OCI-M2 (cell line): ENCODE measurements around the gene SLC5A5.

Source experiments
- DNase-seq: peaks from one replicate; lab custom pipeline; 2025; ENCODE audit not compliant: unreplicated experiment; lab: John Stamatoyannopoulos, UW

Gene SLC5A5

DNA sequence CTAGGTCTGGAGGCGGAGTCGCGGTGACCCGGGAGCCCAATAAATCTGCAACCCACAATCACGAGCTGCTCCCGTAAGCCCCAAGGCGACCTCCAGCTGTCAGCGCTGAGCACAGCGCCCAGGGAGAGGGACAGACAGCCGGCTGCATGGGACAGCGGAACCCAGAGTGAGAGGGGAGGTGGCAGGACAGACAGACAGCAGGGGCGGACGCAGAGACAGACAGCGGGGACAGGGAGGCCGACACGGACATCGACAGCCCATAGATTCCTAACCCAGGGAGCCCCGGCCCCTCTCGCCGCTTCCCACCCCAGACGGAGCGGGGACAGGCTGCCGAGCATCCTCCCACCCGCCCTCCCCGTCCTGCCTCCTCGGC, at the start of gene SLC5A5:
Gene SLC5A5 (plus strand): TSS at position 68 of the 373 bp plus-strand sequence. CDS start 375 bp downstream, outside the sequence.
- DNase-seq: no peak

GRCh38 chr19:17824339-17824738, 47.4 kb upstream of the SLC5A5 start:
- no peak for DNase-seq

DNA sequence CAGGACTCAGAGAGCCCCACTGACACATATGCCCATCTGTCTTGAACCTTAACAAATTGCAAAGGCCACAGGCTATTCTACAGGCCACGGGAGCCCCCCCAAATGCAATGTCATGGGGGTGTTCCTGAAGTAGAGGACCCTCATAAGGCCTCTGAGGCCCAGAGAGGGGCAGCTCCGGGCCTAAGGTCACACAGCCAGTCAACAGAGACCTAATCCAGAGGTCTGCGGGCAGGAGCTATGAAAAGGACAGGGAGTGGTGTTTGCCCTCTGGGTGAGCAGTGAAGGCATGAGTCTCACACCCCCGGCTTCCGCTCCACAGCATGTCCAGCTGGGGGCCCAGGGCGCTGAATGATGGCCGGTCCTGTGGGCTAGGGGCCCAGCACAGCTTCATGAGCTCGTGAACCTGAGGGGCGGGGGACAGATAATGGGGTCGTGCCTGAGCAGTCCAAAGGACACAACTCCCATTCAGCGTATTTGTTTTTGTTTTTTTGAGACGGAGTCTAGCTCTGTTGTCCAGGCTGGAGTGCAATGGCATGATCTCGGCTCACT, 45.2 kb upstream of the SLC5A5 start:
- DNase-seq: no peak

DNA sequence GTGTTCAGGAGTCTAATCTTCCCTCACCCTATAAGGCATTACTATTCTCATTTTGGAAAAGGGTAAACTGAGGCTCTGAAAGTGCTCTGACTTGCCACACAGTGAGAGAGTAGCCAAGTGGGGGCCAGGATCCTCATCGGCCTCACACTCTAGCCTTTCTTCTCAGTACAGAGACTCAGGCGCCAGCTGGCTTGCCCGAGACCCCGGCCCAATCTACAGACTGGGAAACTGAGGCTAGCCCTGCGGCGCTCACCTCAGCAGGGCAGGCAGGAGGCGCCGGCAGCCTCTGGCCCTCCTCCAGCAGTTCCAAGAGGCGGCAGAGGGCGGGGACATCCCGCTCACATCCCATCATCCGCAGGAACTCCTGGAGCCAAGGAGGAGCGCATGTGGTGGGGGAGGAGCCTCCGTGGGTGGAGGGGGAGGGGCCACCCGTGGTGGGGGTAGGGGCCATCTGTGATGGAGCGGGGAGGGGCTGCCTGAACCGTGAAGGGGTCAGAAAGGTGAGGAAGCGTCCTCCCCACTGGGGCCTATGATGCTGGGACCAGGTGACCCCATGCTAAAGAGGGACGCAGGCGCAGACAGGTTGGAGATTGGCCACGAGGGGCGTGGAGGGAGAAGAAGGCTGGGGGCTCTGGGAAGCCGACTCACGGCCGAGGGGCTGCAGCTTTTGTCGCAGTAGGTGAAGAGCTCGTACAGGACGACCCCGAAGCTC, 41.7 kb upstream of the SLC5A5 start:
- no peak for DNase-seq

GRCh38 chr19:17830567-17831418, 41.0 kb upstream of the SLC5A5 start:
- DNase-seq: no peak

- no peak for DNase-seq
Measured at GRCh38 chr19:17831419-17831888, 40.3 kb upstream of the SLC5A5 start.

GRCh38 chr19:17832443-17833208, 39.1 kb upstream of the SLC5A5 start:
- no peak for DNase-seq

GRCh38 chr19:17834350-17835181, 37.2 kb upstream of the SLC5A5 start:
- no peak for DNase-seq

GRCh38 chr19:17835182-17836006, 36.4 kb upstream of the SLC5A5 start:
- no peak for DNase-seq

DNA sequence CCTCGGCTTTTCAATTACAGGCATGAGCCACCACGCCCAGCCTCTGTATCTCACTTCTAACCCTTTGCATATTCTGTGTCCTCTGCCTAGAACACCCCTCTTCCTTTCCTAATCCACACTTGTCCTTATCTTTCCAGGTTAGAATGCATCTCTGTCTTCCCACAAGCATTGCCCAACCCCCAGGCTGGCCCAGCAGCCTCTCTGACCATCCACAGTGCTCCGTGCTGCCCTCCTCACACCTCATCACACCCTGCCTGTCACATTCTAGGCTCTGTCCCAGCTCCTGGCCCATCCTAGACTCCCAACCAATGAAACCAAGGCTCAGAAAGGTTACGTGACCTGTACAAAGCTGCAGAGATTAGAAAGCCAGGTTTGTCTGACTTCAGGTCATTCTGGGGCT, 35.2 kb upstream of the SLC5A5 start:
- no peak for DNase-seq

GRCh38 chr19:17837972-17838371, 33.8 kb upstream of the SLC5A5 start:
- no peak for DNase-seq

GRCh38 chr19:17840019-17840418, 31.7 kb upstream of the SLC5A5 start:
- no peak for DNase-seq

GRCh38 chr19:17841371-17841809, 30.4 kb upstream of the SLC5A5 start:
- no peak for DNase-seq

DNA sequence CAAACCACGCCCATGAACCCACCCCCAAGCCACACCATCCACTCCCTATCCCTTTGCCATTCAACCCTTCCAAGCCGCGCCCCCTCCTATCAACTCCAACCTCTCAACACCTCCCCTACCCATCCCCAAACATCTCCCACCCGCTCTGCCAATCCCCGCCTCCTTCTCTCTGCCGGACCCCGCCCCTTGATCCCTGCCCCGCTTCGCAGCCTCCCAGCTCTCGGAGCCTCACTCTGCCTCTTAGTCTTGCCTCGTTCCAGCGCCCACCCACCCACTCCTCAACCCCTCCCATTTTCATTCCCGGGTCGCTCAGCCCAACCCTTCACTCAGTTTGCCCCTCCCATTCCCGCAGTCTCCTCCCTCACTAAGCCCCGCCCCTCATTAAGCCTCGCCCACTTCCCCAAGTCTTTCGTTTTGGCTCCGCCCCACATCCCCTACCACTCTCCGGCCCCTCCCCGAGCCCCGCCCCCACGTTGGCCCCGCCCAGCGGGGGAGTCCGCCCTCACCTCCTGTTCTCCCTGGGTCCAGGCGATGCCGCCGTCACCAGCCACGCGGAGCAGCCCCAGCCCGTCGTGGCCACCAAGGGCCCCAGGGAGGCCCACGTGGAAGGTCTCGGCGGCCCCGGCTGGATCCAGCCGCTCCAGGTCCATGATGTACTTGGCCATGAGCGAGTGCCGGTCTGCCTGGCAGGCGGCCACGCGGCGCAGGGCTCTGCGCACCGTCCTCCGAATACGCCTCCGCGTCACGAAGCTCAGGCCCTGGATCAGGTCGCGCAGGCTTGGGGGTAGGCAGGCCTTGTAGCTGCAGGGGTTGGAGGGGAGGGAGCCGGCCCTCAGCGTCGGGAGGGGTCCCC, 29.7 kb upstream of the SLC5A5 start:
- no peak for DNase-seq

GRCh38 chr19:17842663-17843291, 29.0 kb upstream of the SLC5A5 start:
- no peak for DNase-seq

DNA sequence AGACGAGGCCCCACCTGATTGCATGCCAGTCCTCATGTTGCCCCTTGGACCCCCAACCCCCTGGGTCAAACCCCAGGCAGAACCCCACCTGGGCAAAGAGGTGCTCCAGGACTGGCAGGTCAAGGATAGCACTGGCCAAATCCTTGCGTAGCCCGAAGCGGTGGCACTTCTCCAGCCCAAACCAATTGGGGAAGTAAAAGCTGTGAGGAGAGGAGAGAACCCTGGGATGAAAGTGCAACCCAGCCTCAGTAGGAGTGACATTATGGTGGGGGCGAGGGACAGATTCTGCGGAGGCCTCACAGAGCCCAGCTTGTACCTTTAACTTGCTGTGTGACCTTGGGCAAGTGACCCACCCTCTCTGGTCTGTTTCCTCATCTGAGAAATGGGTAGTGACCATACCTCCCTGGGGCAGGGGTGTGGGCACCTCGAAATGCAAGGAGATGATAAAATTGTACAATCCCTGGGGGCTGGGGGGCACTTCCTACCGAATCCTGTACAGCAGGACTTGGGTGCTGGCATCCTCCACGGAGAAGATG, 28.4 kb upstream of the SLC5A5 start:
- DNase-seq: no peak

GRCh38 chr19:17843908-17844490, 27.7 kb upstream of the SLC5A5 start:
- DNase-seq: no peak
